ENCODE measurements around the gene GCC2.

Gene GCC2

GRCh38 chr2:108459441-108459840 is 10.4 kb downstream of the GCC2 start:
- Histone ChIP-seq H3K27ac (ENCODE audit: low read depth, low read length) (no peak overlapping the region), H3K36me3 (ENCODE audit: low read length) (peaks cover 20% of the 10 kb centered on the region)

DNA sequence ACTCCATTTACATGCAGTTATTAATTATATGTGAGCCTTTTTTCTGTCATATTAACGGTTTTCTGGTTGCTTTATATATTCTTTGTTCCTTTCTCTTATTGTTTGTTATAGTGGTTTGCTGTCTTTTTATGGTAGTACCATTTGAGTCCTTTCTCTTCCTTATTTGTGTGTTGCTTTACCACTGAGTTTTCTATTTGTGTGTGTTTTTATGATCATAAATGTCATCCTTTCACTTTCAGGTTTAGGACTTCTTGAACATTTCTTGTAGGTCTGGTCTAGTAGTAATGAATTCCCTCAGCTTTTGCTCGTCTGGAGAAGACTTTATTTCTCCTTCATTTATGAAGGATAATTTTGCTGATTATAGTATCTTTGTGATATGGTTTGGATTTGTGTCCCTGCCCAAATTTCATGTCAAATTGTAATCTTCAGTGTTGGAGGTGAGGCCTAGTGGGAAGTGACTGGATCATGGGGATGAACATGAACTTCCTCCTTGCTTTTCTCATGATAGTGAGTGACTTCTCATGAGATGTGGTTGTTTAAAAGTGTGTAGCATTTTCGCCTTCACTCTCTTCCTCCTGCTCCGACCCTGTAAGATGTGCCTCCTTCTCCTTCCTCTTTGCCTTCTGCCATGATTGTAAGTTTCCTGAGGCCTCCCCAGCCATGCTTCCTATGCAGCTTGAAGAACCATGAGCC is 11.5 kb downstream of the GCC2 start:
- TF ChIP-seq, protein P1, sequence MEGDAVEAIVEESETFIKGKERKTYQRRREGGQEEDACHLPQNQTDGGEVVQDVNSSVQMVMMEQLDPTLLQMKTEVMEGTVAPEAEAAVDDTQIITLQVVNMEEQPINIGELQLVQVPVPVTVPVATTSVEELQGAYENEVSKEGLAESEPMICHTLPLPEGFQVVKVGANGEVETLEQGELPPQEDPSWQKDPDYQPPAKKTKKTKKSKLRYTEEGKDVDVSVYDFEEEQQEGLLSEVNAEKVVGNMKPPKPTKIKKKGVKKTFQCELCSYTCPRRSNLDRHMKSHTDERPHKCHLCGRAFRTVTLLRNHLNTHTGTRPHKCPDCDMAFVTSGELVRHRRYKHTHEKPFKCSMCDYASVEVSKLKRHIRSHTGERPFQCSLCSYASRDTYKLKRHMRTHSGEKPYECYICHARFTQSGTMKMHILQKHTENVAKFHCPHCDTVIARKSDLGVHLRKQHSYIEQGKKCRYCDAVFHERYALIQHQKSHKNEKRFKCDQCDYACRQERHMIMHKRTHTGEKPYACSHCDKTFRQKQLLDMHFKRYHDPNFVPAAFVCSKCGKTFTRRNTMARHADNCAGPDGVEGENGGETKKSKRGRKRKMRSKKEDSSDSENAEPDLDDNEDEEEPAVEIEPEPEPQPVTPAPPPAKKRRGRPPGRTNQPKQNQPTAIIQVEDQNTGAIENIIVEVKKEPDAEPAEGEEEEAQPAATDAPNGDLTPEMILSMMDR (IDR thresholded peaks at IDR 0.05; ENCODE audit: insufficient read depth, low read length, poor library complexity, severe bottlenecking) = no peak
- no peak for TF ChIP-seq EZH2phosphoT487 (conservative IDR thresholded peaks at IDR 0.05; ENCODE audit: low read length)
- H3K9ac ChIP-seq (ENCODE audit: low read length) = no peak overlapping the region

More at GRCh38 chr2:108459441-108459840, 10.4 kb downstream of the GCC2 start:
- Histone ChIP-seq H3K4me2 (ENCODE audit: low read depth, low read length, poor library complexity, severe bottlenecking) (no peak overlapping the region), H3K9me3 (ENCODE audit: insufficient read depth, low read length) (no peaks in the 10 kb centered on the region), H2AFZ (ENCODE audit: low read depth, low read length, severe bottlenecking) (no peak overlapping the region), H4K20me1 (ENCODE audit: low read depth, low read length) (no peaks in the 10 kb centered on the region), H3K79me2 (ENCODE audit: insufficient read depth, low read length) (no peaks in the 10 kb centered on the region; the same call in 1 of the 2 replicates), H3K9me2 (replicated peaks; ENCODE audit: insufficient read depth, low read length) (no peaks in the 10 kb centered on the region), H3K27me3 (ENCODE audit: low read length) (no peaks in the 10 kb centered on the region), H3K4me3 (ENCODE audit: insufficient read depth, low read length, poor library complexity, severe bottlenecking) (no peak overlapping the region), H3F3A (ENCODE audit: insufficient read depth) (no peaks in the 10 kb centered on the region), H3K9ac (ENCODE audit: low read length) (no peak overlapping the region)
- TF ChIP-seq, protein P1 (IDR thresholded peaks at IDR 0.05; ENCODE audit: insufficient read depth, low read length, poor library complexity, severe bottlenecking) = no peak
- no peak for TF ChIP-seq EZH2phosphoT487 (conservative IDR thresholded peaks at IDR 0.05; ENCODE audit: low read length)

GRCh38 chr2:108477099-108477498 is 28.1 kb downstream of the GCC2 start:
- Histone ChIP-seq H3K9ac (ENCODE audit: low read length) (no peak overlapping the region), H3K4me3 (ENCODE audit: insufficient read depth, low read length, poor library complexity, severe bottlenecking) (no peak overlapping the region), H3K27ac (ENCODE audit: low read depth, low read length) (no peak overlapping the region), H3K36me3 (ENCODE audit: low read length) (peaks cover 18% of the 10 kb centered on the region; the same call in 1 of the 2 replicates), H3K9me2 (replicated peaks; ENCODE audit: insufficient read depth, low read length) (no peaks in the 10 kb centered on the region), H3K79me2 (ENCODE audit: insufficient read depth, low read length) (no peaks in the 10 kb centered on the region), H3K4me2 (ENCODE audit: low read depth, low read length, poor library complexity, severe bottlenecking) (no peak overlapping the region), H4K20me1 (ENCODE audit: low read depth, low read length) (no peaks in the 10 kb centered on the region), H2AFZ (ENCODE audit: low read depth, low read length, severe bottlenecking) (no peak overlapping the region), H3F3A (ENCODE audit: insufficient read depth) (peaks cover 8% of the 10 kb centered on the region; the same call in 1 of the 2 replicates), H3K9me3 (ENCODE audit: insufficient read depth, low read length) (no peaks in the 10 kb centered on the region), H3K27me3 (ENCODE audit: low read length) (no peaks in the 10 kb centered on the region)
- TF ChIP-seq EZH2phosphoT487 (conservative IDR thresholded peaks at IDR 0.05; ENCODE audit: low read length) = no peak
- TF ChIP-seq, protein P1 (IDR thresholded peaks at IDR 0.05; ENCODE audit: insufficient read depth, low read length, poor library complexity, severe bottlenecking) = no peak

More for the DNA sequence above, 11.5 kb downstream of the GCC2 start:
- H3F3A ChIP-seq (ENCODE audit: insufficient read depth) = no peaks in the 10 kb centered on the region
- H3K27ac ChIP-seq (ENCODE audit: low read depth, low read length) = no peak overlapping the region
- H3K4me3 ChIP-seq (ENCODE audit: insufficient read depth, low read length, poor library complexity, severe bottlenecking) = no peak overlapping the region
- no peak overlapping the region for H3K4me2 ChIP-seq (ENCODE audit: low read depth, low read length, poor library complexity, severe bottlenecking)
- H3K27me3 ChIP-seq (ENCODE audit: low read length) = no peaks in the 10 kb centered on the region
- no peaks in the 10 kb centered on the region; the same call in 1 of the 2 replicates for H3K79me2 ChIP-seq (ENCODE audit: insufficient read depth, low read length)
- peaks cover 18% of the 10 kb centered on the region for H3K36me3 ChIP-seq (ENCODE audit: low read length)
- no peaks in the 10 kb centered on the region for H4K20me1 ChIP-seq (ENCODE audit: low read depth, low read length)
- H3K9me3 ChIP-seq (ENCODE audit: insufficient read depth, low read length) = no peaks in the 10 kb centered on the region
- H2AFZ ChIP-seq (ENCODE audit: low read depth, low read length, severe bottlenecking) = no peak overlapping the region
- H3K9me2 ChIP-seq (replicated peaks; ENCODE audit: insufficient read depth, low read length) = no peaks in the 10 kb centered on the region

All from SU-DHL-6 (cell line).